HepG2 (cell line): Measurements from ENCODE around the gene PPP1R15A. TPM values are rescaled to one million over a fixed set of nuclear protein-coding genes. Genes with fewer than 3 reads are reported as not detected.

Experiments used
- ARID2 ChIP-seq: sonication (generic); formaldehyde crosslinking; IDR thresholded peaks from 2 replicates; pipeline ENCODE4 v1.8.1; 2022; ENCODE audit warnings: mild to moderate bottlenecking, missing genetic modification reagents, borderline replicate concordance
- CENPT ChIP-seq: sonication (generic); formaldehyde crosslinking; IDR thresholded peaks from 2 replicates; pipeline ENCODE4 v1.8.0; 2022; ENCODE audit warnings: low read depth, mild to moderate bottlenecking, moderate library complexity, missing genetic modification reagents
- HOXA9 ChIP-seq: sonication (generic); formaldehyde crosslinking; IDR thresholded peaks from 2 replicates; pipeline ENCODE4 v1.8.1; 2022; ENCODE audit warnings: missing genetic modification reagents, mild to moderate bottlenecking, moderate library complexity, borderline replicate concordance
- IRF2 ChIP-seq: IDR thresholded peaks from 2 replicates; pipeline ENCODE4 v1.6.1; 2018; ENCODE audit warnings: missing genetic modification reagents, missing compliant biosample characterization
- MATR3 ChIP-seq: sonication (generic); formaldehyde crosslinking; IDR thresholded peaks from 2 replicates; pipeline ENCODE4 v1.4.0; 2020; ENCODE audit warnings: missing genetic modification reagents
- RFX5 ChIP-seq: IDR thresholded peaks from 2 replicates; pipeline ENCODE4 v1.6.1; 2011; ENCODE audit warnings: low read depth, low read length, improper control_type of control experiment
- ZNF10 ChIP-seq: sonication (generic); formaldehyde crosslinking; IDR thresholded peaks from 2 replicates; pipeline ENCODE4 v1.4.0; 2020; ENCODE audit warnings: mild to moderate bottlenecking, low read depth, missing genetic modification reagents, borderline replicate concordance
- ZNF496 ChIP-seq: sonication (generic); formaldehyde crosslinking; IDR thresholded peaks from 2 replicates; pipeline ENCODE4 v1.8.1; 2023; ENCODE audit warnings: mild to moderate bottlenecking, moderate library complexity, missing genetic modification reagents; ENCODE audit not compliant: insufficient replicate concordance
- ZNF550 ChIP-seq: sonication (generic); formaldehyde crosslinking; IDR thresholded peaks from 2 replicates; pipeline ENCODE4 v1.4.0; 2020; ENCODE audit warnings: mild to moderate bottlenecking, missing genetic modification reagents, borderline replicate concordance
- ZNF781 ChIP-seq: sonication (generic); formaldehyde crosslinking; IDR thresholded peaks from 2 replicates; pipeline ENCODE4 v1.5.1; 2020; ENCODE audit warnings: borderline replicate concordance, mild to moderate bottlenecking, missing genetic modification reagents; ENCODE audit errors: not compliant biosample characterization
- ZNF891 ChIP-seq: sonication (generic); formaldehyde crosslinking; IDR thresholded peaks from 2 replicates; pipeline ENCODE4 v1.5.0; 2020; ENCODE audit warnings: mild to moderate bottlenecking, missing genetic modification reagents
- ZSCAN20 ChIP-seq: sonication (generic); formaldehyde crosslinking; IDR thresholded peaks from 2 replicates; pipeline ENCODE4 v1.4.0; 2020; ENCODE audit warnings: missing genetic modification reagents, mild to moderate bottlenecking, borderline replicate concordance
- polyA plus RNA-seq, 8 experiments: library from polyadenylated mRNA; depleted of rRNA in 3 of 8; stranded (reverse) in 7 of 8; unstranded in 1 of 8; fragments of >200 nt; fragmentation: Illumina TruSeq in 4 of 8; extraction: Trizol in 4 of 8; gene quantifications; 2 replicates each; pipeline versions ENCODE4 v1.2.1 to v1.2.3, GENCODE V29; 2011 to 2016; ENCODE audit warnings: low read depth in 4 of 8, missing spikeins in 1 of 8, mixed read lengths in 1 of 8; ENCODE audit not compliant: insufficient read depth in 1 of 8
- total RNA-seq, 5 experiments: library from RNA; depleted of rRNA; stranded (reverse); fragments of >200 nt; fragmentation: Illumina TruSeq; extraction: Trizol; gene quantifications; 2 replicates each; pipeline ENCODE4 v1.2.3, GENCODE V29; 2016; ENCODE audit warnings: low read depth in 1 of 5
- TF ChIP-seq, protein P1 (sequence below): sonication (generic); formaldehyde crosslinking; IDR thresholded peaks from 2 replicates; pipeline ENCODE4 v1.8.1; 2023; ENCODE audit warnings: missing genetic modification reagents, mild to moderate bottlenecking, borderline replicate concordance
- TF ChIP-seq, protein P2 (sequence below): sonication (generic); formaldehyde crosslinking; IDR thresholded peaks from 2 replicates; pipeline ENCODE4 v1.5.1; 2020; ENCODE audit warnings: mild to moderate bottlenecking, missing genetic modification reagents, borderline replicate concordance
- TF ChIP-seq, protein P3 (sequence below): sonication (generic); formaldehyde crosslinking; IDR thresholded peaks from 2 replicates; pipeline ENCODE4 v1.9.0; 2021; ENCODE audit warnings: mild to moderate bottlenecking, missing genetic modification reagents
- TF ChIP-seq, protein P4 (sequence below): IDR thresholded peaks from 2 replicates; pipeline ENCODE4 v1.6.1; 2012; ENCODE audit warnings: inconsistent platforms

The PPP1R15A gene
- total and polyA plus RNA-seq, 2 of the 13 experiments (the other 11 are each of a cell fraction or from before 2014, with no cell fraction given) = 15.6 to 18.5 TPM

DNA sequence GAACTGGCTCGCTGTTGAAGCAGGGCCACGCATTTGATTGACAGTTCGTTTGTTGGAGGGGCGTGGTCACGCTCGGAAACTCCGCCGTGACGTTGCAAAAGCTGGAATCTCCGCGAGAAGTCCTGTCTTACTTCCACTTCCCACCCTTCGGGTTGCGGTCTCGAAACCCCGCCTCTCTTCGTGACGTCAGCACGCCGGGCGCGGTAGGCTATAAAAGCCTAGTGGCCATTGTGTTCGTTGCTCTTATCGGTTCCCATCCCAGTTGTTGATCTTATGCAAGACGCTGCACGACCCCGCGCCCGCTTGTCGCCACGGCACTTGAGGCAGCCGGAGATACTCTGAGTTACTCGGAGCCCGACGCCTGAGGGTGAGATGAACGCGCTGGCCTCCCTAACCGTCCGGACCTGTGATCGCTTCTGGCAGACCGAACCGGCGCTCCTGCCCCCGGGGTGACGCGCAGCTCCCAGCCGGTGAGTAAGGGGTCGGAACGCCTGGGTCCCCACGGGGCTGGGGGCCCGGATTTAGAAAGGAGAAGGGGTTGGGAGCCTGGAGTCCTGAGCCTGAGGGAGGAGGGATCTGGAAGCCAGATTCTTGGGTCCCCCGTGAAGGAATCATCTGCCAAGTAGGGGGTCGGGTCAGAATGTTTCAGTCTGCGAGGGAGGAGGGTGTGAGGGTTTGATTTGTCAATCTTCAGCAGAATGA is at the start of gene PPP1R15A (continued):
- TF ChIP-seq, protein P1, sequence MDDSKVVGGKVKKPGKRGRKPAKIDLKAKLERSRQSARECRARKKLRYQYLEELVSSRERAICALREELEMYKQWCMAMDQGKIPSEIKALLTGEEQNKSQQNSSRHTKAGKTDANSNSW (CRISPR knock-in tag) = peak; percentile 84; the same call in 1 of the 2 replicates
- TF ChIP-seq IRF2 (CRISPR knock-in tag) = peak; percentile 69; the same call in 1 of the 2 replicates
- TF ChIP-seq ZNF496 (CRISPR knock-in tag) = no peak
- no peak for TF ChIP-seq ZSCAN20 (CRISPR knock-in tag)
- TF ChIP-seq, protein P2, sequence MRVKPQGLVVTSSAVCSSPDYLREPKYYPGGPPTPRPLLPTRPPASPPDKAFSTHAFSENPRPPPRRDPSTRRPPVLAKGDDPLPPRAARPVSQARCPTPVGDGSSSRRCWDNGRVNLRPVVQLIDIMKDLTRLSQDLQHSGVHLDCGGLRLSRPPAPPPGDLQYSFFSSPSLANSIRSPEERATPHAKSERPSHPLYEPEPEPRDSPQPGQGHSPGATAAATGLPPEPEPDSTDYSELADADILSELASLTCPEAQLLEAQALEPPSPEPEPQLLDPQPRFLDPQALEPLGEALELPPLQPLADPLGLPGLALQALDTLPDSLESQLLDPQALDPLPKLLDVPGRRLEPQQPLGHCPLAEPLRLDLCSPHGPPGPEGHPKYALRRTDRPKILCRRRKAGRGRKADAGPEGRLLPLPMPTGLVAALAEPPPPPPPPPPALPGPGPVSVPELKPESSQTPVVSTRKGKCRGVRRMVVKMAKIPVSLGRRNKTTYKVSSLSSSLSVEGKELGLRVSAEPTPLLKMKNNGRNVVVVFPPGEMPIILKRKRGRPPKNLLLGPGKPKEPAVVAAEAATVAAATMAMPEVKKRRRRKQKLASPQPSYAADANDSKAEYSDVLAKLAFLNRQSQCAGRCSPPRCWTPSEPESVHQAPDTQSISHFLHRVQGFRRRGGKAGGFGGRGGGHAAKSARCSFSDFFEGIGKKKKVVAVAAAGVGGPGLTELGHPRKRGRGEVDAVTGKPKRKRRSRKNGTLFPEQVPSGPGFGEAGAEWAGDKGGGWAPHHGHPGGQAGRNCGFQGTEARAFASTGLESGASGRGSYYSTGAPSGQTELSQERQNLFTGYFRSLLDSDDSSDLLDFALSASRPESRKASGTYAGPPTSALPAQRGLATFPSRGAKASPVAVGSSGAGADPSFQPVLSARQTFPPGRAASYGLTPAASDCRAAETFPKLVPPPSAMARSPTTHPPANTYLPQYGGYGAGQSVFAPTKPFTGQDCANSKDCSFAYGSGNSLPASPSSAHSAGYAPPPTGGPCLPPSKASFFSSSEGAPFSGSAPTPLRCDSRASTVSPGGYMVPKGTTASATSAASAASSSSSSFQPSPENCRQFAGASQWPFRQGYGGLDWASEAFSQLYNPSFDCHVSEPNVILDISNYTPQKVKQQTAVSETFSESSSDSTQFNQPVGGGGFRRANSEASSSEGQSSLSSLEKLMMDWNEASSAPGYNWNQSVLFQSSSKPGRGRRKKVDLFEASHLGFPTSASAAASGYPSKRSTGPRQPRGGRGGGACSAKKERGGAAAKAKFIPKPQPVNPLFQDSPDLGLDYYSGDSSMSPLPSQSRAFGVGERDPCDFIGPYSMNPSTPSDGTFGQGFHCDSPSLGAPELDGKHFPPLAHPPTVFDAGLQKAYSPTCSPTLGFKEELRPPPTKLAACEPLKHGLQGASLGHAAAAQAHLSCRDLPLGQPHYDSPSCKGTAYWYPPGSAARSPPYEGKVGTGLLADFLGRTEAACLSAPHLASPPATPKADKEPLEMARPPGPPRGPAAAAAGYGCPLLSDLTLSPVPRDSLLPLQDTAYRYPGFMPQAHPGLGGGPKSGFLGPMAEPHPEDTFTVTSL = no peak; the same call in 1 of the 2 replicates
- TF ChIP-seq ARID2 (CRISPR knock-in tag) = no peak
- 0 out of 2 replicates have a peak, but pooled peaks have one; percentile 76 for TF ChIP-seq ZNF891 (CRISPR knock-in tag)
- peak; percentile 86 for TF ChIP-seq ZNF781 (CRISPR knock-in tag)
- TF ChIP-seq ZNF10 (CRISPR knock-in tag) = no peak
- no peak for TF ChIP-seq MATR3 (CRISPR knock-in tag)
- peak; percentile 85; the same call in 1 of the 2 replicates for TF ChIP-seq ZNF550 (CRISPR knock-in tag)
- TF ChIP-seq, protein P3, sequence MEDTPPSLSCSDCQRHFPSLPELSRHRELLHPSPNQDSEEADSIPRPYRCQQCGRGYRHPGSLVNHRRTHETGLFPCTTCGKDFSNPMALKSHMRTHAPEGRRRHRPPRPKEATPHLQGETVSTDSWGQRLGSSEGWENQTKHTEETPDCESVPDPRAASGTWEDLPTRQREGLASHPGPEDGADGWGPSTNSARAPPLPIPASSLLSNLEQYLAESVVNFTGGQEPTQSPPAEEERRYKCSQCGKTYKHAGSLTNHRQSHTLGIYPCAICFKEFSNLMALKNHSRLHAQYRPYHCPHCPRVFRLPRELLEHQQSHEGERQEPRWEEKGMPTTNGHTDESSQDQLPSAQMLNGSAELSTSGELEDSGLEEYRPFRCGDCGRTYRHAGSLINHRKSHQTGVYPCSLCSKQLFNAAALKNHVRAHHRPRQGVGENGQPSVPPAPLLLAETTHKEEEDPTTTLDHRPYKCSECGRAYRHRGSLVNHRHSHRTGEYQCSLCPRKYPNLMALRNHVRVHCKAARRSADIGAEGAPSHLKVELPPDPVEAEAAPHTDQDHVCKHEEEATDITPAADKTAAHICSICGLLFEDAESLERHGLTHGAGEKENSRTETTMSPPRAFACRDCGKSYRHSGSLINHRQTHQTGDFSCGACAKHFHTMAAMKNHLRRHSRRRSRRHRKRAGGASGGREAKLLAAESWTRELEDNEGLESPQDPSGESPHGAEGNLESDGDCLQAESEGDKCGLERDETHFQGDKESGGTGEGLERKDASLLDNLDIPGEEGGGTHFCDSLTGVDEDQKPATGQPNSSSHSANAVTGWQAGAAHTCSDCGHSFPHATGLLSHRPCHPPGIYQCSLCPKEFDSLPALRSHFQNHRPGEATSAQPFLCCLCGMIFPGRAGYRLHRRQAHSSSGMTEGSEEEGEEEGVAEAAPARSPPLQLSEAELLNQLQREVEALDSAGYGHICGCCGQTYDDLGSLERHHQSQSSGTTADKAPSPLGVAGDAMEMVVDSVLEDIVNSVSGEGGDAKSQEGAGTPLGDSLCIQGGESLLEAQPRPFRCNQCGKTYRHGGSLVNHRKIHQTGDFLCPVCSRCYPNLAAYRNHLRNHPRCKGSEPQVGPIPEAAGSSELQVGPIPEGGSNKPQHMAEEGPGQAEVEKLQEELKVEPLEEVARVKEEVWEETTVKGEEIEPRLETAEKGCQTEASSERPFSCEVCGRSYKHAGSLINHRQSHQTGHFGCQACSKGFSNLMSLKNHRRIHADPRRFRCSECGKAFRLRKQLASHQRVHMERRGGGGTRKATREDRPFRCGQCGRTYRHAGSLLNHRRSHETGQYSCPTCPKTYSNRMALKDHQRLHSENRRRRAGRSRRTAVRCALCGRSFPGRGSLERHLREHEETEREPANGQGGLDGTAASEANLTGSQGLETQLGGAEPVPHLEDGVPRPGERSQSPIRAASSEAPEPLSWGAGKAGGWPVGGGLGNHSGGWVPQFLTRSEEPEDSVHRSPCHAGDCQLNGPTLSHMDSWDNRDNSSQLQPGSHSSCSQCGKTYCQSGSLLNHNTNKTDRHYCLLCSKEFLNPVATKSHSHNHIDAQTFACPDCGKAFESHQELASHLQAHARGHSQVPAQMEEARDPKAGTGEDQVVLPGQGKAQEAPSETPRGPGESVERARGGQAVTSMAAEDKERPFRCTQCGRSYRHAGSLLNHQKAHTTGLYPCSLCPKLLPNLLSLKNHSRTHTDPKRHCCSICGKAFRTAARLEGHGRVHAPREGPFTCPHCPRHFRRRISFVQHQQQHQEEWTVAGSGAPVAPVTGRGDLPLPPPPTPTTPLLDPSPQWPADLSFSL = no peak
- peak; percentile 80 for TF ChIP-seq RFX5
- TF ChIP-seq, protein P4, sequence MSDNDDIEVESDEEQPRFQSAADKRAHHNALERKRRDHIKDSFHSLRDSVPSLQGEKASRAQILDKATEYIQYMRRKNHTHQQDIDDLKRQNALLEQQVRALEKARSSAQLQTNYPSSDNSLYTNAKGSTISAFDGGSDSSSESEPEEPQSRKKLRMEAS = peak; percentile 54
- peak; percentile 40; the same call in 1 of the 2 replicates for TF ChIP-seq HOXA9 (CRISPR knock-in tag)
- no peak for TF ChIP-seq CENPT (CRISPR knock-in tag)
